ENCODE measurements around the gene PPP1R14B.

Gene PPP1R14B

DNA sequence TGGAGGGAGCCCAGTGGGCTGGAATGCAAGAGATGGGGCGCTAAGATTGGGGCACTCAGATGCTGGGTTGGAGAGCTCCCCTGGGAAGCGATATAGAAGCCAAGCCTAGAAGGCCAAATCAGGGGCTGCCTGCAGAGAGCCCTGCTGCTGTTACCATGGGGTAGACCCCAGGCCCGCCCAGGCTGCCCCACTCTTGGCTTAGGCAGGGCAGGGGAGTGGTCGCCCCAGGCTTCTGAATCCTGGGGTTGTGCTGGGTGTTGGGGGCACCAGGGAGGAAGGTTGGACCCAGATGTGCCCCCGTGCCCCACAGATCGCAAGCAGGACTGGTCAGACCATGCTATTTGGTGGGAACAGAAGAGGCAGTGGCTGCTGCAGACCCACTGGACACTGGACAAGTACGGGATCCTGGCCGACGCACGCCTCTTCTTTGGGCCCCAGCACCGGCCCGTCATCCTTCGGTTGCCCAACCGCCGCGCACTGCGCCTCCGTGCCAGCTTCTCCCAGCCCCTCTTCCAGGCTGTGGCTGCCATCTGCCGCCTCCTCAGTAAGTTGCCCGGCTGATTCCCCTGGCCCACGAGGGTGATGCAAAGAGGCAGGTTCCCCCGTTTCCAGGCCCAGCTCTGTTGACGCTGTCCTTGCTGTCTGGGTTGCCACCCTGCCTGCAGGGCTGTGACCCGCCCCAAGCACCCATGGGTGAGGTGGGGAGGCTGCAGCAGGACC lies 36.3 kb downstream of the PPP1R14B start:
- no peak for DNase-seq (ENCODE audit: low spot score)

DNA sequence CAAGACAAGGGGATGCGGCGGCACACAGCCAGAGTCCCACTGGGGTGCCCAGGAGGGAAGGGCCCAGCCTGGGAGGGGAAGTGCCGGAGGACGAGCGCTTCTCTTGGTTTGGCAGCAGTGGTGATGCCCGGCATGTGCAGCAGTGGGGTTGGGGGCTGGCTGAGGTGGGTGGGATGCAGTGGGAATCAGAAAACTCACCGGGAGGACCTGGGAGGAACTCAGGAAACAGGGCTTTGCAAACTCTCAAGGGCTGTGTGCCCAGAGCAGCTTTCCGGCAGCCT lies 37.2 kb downstream of the PPP1R14B start:
- no peak for DNase-seq (ENCODE audit: low spot score)

DNA sequence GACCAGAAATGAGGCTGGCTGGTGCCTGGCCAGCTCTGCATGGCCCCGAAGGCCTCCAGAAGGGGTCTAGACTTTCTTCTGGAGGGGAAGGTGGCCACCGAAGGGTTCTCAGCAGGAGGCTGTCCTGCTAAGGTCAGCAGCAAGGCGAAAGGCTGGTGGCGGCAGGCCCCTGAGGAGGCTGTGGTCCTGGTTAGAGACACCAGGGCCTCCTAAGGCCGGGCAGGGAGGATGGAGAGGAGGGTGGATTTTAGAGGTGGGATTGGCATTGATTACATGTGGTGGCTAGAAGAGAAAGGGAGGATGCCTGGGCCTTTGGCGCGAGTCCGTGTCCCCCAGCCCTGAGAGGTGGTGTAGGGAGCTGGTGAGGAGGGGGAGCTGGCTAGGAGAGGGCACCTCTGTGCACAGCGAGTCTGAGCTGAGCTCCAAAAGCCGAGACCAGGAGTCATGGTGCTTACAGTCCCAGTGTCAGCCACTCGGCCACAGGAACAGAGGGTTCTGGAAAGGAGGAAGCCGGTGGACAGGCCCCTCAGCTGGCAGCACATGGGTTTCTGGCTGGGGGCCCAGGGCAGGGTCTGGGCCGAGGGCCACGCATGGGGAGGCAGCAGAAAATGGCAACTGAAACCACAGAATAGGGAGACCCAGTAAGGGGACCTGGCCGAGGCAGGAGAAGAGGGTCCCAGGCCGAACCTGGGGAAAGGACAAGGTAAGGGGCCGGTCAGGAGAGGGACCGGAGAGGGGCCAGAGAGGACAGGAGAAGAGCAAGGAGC lies 37.8 kb downstream of the PPP1R14B start:
- no peak for DNase-seq (ENCODE audit: low spot score)

DNA sequence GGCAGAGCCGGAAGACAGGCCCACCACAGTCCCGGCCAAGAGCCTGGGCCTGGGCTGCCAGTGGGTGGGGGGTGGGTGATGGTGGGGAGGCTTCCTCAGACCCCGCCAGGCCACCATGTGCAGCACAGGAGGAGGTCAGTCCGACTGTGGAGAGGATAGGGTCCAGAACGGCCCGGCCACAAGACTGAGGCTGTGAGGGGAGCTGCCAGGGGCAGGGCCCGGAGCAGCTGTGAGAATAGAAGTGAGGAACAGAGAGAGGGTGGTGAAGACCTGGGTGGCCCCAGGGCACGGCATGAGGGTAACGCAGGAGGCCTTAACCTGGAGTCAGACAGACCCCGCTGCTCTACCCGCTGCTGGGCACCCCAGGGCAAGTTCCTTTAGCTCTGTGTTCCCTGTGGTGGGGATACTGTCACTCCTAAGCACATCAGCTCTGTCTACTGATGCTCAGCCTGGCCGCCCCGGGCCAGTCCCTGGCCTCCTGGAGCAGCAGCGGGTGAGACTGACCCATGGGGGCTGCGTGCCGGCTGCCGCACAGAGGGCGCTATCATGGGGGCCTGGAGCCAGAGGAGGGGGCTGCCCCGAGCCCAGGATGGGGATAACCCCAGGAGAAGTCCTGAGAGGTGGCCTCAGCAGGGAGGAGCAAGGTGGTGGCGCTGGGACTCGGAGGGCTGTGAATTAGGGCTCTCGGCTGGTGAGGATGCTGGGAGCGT lies 38.5 kb downstream of the PPP1R14B start:
- DNase-seq (ENCODE audit: low spot score), result no peak

DNA sequence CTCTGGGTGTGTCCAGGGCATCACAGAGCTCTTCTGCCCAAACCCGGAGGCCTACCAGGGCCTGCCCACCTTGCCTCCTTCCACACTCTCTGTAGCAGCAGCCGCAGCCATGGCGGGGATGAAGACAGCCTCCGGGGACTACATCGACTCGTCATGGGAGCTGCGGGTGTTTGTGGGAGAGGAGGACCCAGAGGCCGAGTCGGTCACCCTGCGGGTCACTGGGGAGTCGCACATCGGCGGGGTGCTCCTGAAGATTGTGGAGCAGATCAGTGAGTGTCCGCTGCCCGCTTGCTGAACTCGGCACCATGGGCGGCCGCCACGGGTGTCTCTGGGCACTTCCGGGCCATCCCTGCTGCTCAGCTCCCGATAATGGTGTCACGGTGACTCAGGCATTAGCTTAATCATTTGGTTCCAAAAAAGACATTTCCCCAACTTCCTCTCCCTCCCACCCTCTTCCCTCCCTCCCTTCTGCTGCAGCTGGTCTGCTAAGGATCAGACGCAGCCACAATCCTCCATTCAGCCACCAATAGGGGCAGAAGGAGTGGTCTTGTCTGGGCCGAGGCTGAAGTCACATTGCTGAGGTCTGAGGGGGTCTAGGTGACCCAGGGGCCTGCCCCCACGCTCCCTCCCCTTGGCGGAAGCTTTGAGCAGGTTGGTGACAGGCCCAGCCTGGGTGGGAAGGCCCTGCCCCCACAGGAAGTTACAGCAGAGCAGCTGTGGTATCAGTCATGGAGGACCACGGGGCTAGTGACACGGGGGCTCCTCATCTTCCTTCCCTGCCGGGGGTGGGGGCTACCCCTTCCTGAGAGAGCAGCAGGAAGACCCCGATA lies 39.3 kb downstream of the PPP1R14B start:
- DNase-seq (ENCODE audit: low spot score), result no peak

GRCh38 chr11:64206457-64207255 lies 40.1 kb downstream of the PPP1R14B start, which contains the start of gene FERMT3:
FERMT3 (plus strand) TSS chr11:64206721; CDS start chr11:64207365, 644 bp downstream.
- no peak for DNase-seq (ENCODE audit: low spot score)

DNA sequence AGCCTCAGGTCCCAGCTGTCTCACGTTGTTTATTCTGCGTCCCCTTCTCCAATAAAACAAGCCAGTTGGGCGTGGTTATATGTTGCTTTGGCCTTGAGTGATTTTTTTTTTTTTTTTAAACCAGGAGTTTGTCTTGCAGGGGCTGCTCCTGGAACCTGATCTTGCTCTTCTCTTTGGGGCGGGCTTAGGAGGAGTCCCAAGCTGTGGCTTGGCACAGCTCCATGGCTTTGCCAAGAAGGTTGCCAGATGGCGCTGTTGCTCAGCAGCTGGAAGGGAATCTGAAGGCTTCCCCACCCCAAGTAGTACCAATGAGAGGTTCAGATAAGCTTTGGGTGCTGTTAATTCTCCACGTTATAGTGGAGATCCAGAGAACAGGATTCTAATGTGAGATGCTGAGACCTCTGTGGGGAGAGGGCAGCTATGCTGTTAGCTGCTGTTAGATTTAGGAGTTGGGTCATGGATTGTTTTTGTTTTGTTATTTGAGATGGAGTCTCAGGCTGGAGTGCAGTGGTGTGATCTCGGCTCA lies 42.2 kb downstream of the PPP1R14B start:
- DNase-seq (ENCODE audit: low spot score), result peak; percentile 80

DNA sequence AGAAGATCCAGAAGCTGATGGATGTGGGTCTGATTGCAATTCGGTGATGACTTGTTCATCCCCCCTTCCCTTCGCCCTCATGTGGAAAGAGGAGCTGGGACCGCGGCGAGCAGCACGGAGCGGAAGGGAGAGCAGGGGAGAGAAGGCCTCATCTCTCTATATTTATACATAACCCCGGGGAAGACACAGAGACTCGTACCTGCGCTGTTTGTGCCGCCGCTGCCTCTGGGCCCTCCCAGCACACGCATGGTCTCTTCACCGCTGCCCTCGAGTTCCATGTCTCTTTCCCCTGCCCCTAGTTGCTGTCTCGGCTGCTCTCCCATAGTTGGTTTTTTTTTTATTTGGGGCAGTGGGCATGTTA lies 42.7 kb downstream of the PPP1R14B start:
- no peak for DNase-seq (ENCODE audit: low spot score)

GRCh38 chr11:64203421-64204079 lies 43.2 kb downstream of the PPP1R14B start:
- no peak for DNase-seq (ENCODE audit: low spot score)

GRCh38 chr11:64202992-64203391 lies 43.8 kb downstream of the PPP1R14B start:
- no peak for DNase-seq (ENCODE audit: low spot score)

DNA sequence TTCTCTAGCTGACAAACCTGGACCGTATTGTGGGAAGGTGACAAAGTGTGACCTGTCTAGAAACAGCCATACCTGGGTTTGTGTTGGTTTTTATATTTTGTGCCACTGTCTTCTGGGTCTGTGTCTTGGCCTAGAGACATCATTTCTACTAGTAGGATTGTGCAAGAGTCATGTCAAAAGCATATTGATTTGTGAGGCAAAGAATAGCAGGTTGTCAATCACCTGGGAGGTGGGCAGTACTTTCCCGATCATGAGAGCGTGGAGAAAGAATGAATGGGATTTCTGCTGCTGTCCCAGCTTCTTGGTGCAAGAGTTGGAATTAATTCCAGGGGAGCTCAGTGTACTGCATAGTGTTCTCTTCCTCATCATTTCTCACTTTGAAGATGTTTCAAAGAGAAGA lies 45.2 kb downstream of the PPP1R14B start:
- no peak for DNase-seq (ENCODE audit: low spot score)

- DNase-seq (ENCODE audit: low spot score), result no peak
Observed at GRCh38 chr11:64198511-64198910, 48.2 kb downstream of the PPP1R14B start.

- DNase-seq (ENCODE audit: low spot score), result no peak
Observed at GRCh38 chr11:64196626-64197025, 50.1 kb downstream of the PPP1R14B start.

Data from HuH-7.5 (cell line).